Mesothelial cell of epicardium (in vitro differentiated cells): ENCODE measurements around the gene RAP2C. TPM values are rescaled to one million over a fixed set of nuclear protein-coding genes. Genes with fewer than 3 reads are reported as not detected.

Source experiments
- DNase-seq, 2 experiments: peaks; one replicate each; pipeline ENCODE4 v3.0.0; 2021; ENCODE audit warnings: low spot score in 2 of 2; ENCODE audit not compliant: unreplicated experiment in 2 of 2
- H3K27ac Mint-ChIP-seq: 2 replicates; pipeline ENCODE4 v1.8.0; 2021; ENCODE audit warnings: mixed read lengths
- H3K27me3 Mint-ChIP-seq: 2 replicates; pipeline ENCODE4 v1.8.0; 2021; ENCODE audit warnings: low read depth, mixed read lengths
- H3K36me3 Mint-ChIP-seq: 2 replicates; pipeline ENCODE4 v1.8.0; 2021; ENCODE audit warnings: mixed read lengths
- H3K4me1 Mint-ChIP-seq: 2 replicates; pipeline ENCODE4 v1.8.0; 2021; ENCODE audit warnings: mixed read lengths
- H3K4me3 Mint-ChIP-seq: 2 replicates; pipeline ENCODE4 v1.8.0; 2021; ENCODE audit warnings: mild to moderate bottlenecking, moderate library complexity, mixed read lengths
- H3K9me3 Mint-ChIP-seq: 2 replicates; pipeline ENCODE4 v1.8.0; 2021; ENCODE audit warnings: mixed read lengths
- CTCF ChIP-seq: fragments of 200-600 bp; sonication (generic); IDR thresholded peaks from one replicate; pipeline ENCODE4 v1.5.0; 2021; ENCODE audit warnings: antibody characterized with exemption; ENCODE audit not compliant: unreplicated experiment
- total RNA-seq: library from RNA; stranded (reverse); gene quantifications from 3 replicates; pipeline ENCODE4 v1.2.1, GENCODE V29; 2021

The RAP2C gene
- total RNA-seq, 1 donor from 2014 or later = 85.0 TPM

GRCh38 chrX:132257116-132257515, 37.9 kb upstream of the RAP2C start:
- H3K27ac Mint-ChIP-seq = no peak overlapping the region
- no peaks in the 10 kb centered on the region for H3K4me1 Mint-ChIP-seq
- H3K9me3 Mint-ChIP-seq = peaks cover 35% of the 10 kb centered on the region
- no peaks in the 10 kb centered on the region for H3K27me3 Mint-ChIP-seq
- no peak for TF ChIP-seq CTCF
- peaks cover 12% of the 10 kb centered on the region for H3K36me3 Mint-ChIP-seq
- H3K4me3 Mint-ChIP-seq = no peak overlapping the region
- DNase-seq = no peak

- peaks cover 16% of the 10 kb centered on the region for H3K36me3 Mint-ChIP-seq
- no peak for DNase-seq
- peaks cover 6% of the 10 kb centered on the region for H3K9me3 Mint-ChIP-seq
- peak overlapping the region; percentile 82 for H3K27ac Mint-ChIP-seq
- no peak for TF ChIP-seq CTCF
- no peak overlapping the region for H3K4me3 Mint-ChIP-seq
- H3K27me3 Mint-ChIP-seq = no peaks in the 10 kb centered on the region
- peaks cover 24% of the 10 kb centered on the region for H3K4me1 Mint-ChIP-seq
These were observed 16.9 kb upstream of the RAP2C start for GRCh38 chrX:132236121-132236520.

GRCh38 chrX:132235488-132235887, 16.2 kb upstream of the RAP2C start:
- no peaks in the 10 kb centered on the region for H3K27me3 Mint-ChIP-seq
- H3K27ac Mint-ChIP-seq = peak overlapping the region; percentile 71
- TF ChIP-seq CTCF = no peak
- H3K4me1 Mint-ChIP-seq = peaks cover 24% of the 10 kb centered on the region
- no peak for DNase-seq
- H3K9me3 Mint-ChIP-seq = peaks cover 6% of the 10 kb centered on the region
- H3K36me3 Mint-ChIP-seq = peaks cover 13% of the 10 kb centered on the region
- H3K4me3 Mint-ChIP-seq = no peak overlapping the region

- TF ChIP-seq CTCF = no peak
- no peak for DNase-seq
- no peak overlapping the region for H3K27ac Mint-ChIP-seq
- peaks cover 6% of the 10 kb centered on the region for H3K9me3 Mint-ChIP-seq
- peaks cover 28% of the 10 kb centered on the region for H3K4me1 Mint-ChIP-seq
- no peak overlapping the region for H3K4me3 Mint-ChIP-seq
- peaks cover 11% of the 10 kb centered on the region for H3K36me3 Mint-ChIP-seq
- no peaks in the 10 kb centered on the region for H3K27me3 Mint-ChIP-seq
These were observed 12.3 kb upstream of the RAP2C start for GRCh38 chrX:132231587-132231986.

- H3K4me3 Mint-ChIP-seq = no peak overlapping the region
- peaks cover 11% of the 10 kb centered on the region for H3K4me1 Mint-ChIP-seq
- no peak for DNase-seq
- H3K9me3 Mint-ChIP-seq = no peaks in the 10 kb centered on the region
- peaks cover 4% of the 10 kb centered on the region for H3K36me3 Mint-ChIP-seq
- peak overlapping the region; percentile 28 for H3K27ac Mint-ChIP-seq
- no peaks in the 10 kb centered on the region for H3K27me3 Mint-ChIP-seq
- no peak for TF ChIP-seq CTCF
These were observed 8.3 kb upstream of the RAP2C start for GRCh38 chrX:132227383-132228112.
